ENCODE measurements around the gene SPIN1.

The SPIN1 gene

GRCh38 chr9:88437210-88438146 is 49.2 kb downstream of the SPIN1 start:
- DNase-seq, result no peak

GRCh38 chr9:88438811-88439210 is 50.6 kb downstream of the SPIN1 start:
- DNase-seq, result no peak

- DNase-seq, result no peak
These were observed 53.2 kb downstream of the SPIN1 start for GRCh38 chr9:88441301-88442007.

GRCh38 chr9:88443480-88444113 is 55.4 kb downstream of the SPIN1 start:
- DNase-seq, result no peak

GRCh38 chr9:88446728-88447127 is 58.5 kb downstream of the SPIN1 start:
- DNase-seq, result no peak

GRCh38 chr9:88447431-88447830 is 59.2 kb downstream of the SPIN1 start:
- no peak for DNase-seq

- DNase-seq, result no peak
These were observed 62.9 kb downstream of the SPIN1 start for GRCh38 chr9:88451160-88451559.

- DNase-seq, result no peak
These were observed 70.6 kb downstream of the SPIN1 start for GRCh38 chr9:88458716-88459465.

GRCh38 chr9:88460587-88461332 is 72.5 kb downstream of the SPIN1 start:
- no peak for DNase-seq

- DNase-seq, result no peak
These were observed 73.9 kb downstream of the SPIN1 start for GRCh38 chr9:88462191-88462590.

GRCh38 chr9:88464851-88465250 is 76.6 kb downstream of the SPIN1 start:
- no peak for DNase-seq

- no peak for DNase-seq
These were observed 80.0 kb downstream of the SPIN1 start for GRCh38 chr9:88468226-88468625.

GRCh38 chr9:88476491-88477271 is 88.4 kb downstream of the SPIN1 start:
- DNase-seq, result no peak

GRCh38 chr9:88477300-88477751 is 89.1 kb downstream of the SPIN1 start:
- DNase-seq, result no peak

GRCh38 chr9:88478246-88478645 is 90.0 kb downstream of the SPIN1 start:
- no peak for DNase-seq

- DNase-seq, result no peak
These were observed 93.7 kb downstream of the SPIN1 start for GRCh38 chr9:88481933-88482332.

GRCh38 chr9:88488166-88488565 is 99.9 kb downstream of the SPIN1 start:
- no peak for DNase-seq

- no peak for DNase-seq
These were observed 106.9 kb downstream of the SPIN1 start for GRCh38 chr9:88494983-88495721.

GRCh38 chr9:88497224-88497623 is 109.0 kb downstream of the SPIN1 start:
- no peak for DNase-seq

- DNase-seq, result no peak
These were observed 110.6 kb downstream of the SPIN1 start for GRCh38 chr9:88498880-88499279.
